G401 (cell line): Measurements from ENCODE around the gene TMEM198. TPM values are rescaled to one million over a fixed set of nuclear protein-coding genes. Genes with fewer than 3 reads are reported as not detected.
A peak's percentile ranks its signal among the peaks of the same experiment; 100 is the strongest.

ENCODE experiments used
- DNase-seq: peaks from one replicate; pipeline ENCODE4 v3.0.0-alpha.2; 2015; ENCODE audit warnings: low spot score
- in situ Hi-C: cut with HindIII; loops from 2 replicates; pipeline ENCODE4 v1.10.0; 2016; ENCODE audit warnings: low sequenced_read_pairs, mixed read lengths
- total RNA-seq: library from RNA; depleted of rRNA; stranded (reverse); fragments of >200 nt; shearing (Covaris generic); gene quantifications from 2 replicates; pipeline ENCODE4 v1.2.3, GENCODE V29; 2014

Gene TMEM198
- total RNA-seq, 1 experiment from 2014 or later: 9.0 TPM

- in situ Hi-C loops: no loop called here
Observed at GRCh38 chr2:219522111-219523030, 21.5 kb upstream of the TMEM198 start.

GRCh38 chr2:219523031-219523671 is 20.7 kb upstream of the TMEM198 start:
- in situ Hi-C loops: no loop called here
- DNase-seq: no peak

More at GRCh38 chr2:219522111-219523030, 21.5 kb upstream of the TMEM198 start:
- no peak for DNase-seq

- in situ Hi-C loops: no loop called here
- DNase-seq: no peak
Observed at GRCh38 chr2:219524817-219525216, 19.0 kb upstream of the TMEM198 start.

GRCh38 chr2:219525533-219526232 is 18.1 kb upstream of the TMEM198 start:
- in situ Hi-C loops: no loop called here
- no peak for DNase-seq

GRCh38 chr2:219526320-219527075 is 17.3 kb upstream of the TMEM198 start:
- in situ Hi-C loops: no loop called here

GRCh38 chr2:219527076-219527394 is 16.8 kb upstream of the TMEM198 start:
- peak; percentile 60 for DNase-seq
- in situ Hi-C loops: no loop called here

More at GRCh38 chr2:219526320-219527075, 17.3 kb upstream of the TMEM198 start:
- no peak for DNase-seq

GRCh38 chr2:219527472-219527871 is 16.4 kb upstream of the TMEM198 start:
- in situ Hi-C loops: no loop called here
- DNase-seq: no peak

- peak; percentile 92 for DNase-seq
- in situ Hi-C loops: no loop called here
Observed at GRCh38 chr2:219530048-219530963, 13.5 kb upstream of the TMEM198 start.

GRCh38 chr2:219531639-219532377 is 12.0 kb upstream of the TMEM198 start:
- in situ Hi-C loops: no loop called here
- DNase-seq: no peak

- no peak for DNase-seq
- in situ Hi-C loops: no loop called here
Observed at GRCh38 chr2:219532378-219532649, 11.5 kb upstream of the TMEM198 start.

- in situ Hi-C loops: no loop called here
- DNase-seq: peak; percentile 71
Observed at GRCh38 chr2:219533930-219534661, 9.7 kb upstream of the TMEM198 start.

GRCh38 chr2:219536425-219536824 is 7.4 kb upstream of the TMEM198 start:
- in situ Hi-C loops: no loop called here
- DNase-seq: no peak

- in situ Hi-C loops: no loop called here
- DNase-seq: no peak
Observed at GRCh38 chr2:219536967-219537366, 6.9 kb upstream of the TMEM198 start.

GRCh38 chr2:219537657-219538488 is 6.0 kb upstream of the TMEM198 start:
- in situ Hi-C loops: no loop called here
- DNase-seq: no peak

GRCh38 chr2:219538504-219538951 is 5.3 kb upstream of the TMEM198 start:
- no peak for DNase-seq
- in situ Hi-C loops: no loop called here
